ENCODE measurements around the gene SIGLEC15. TPM values are rescaled to one million over a fixed set of nuclear protein-coding genes. Genes with fewer than 3 reads are reported as not detected.

The SIGLEC15 gene
- total RNA-seq, 1 donor from 2014 or later: 2.7 TPM

- Mint-ChIP-seq H3K27me3 (ENCODE audit: unreplicated experiment) (peaks cover 26% of the 10 kb centered on the region), H3K27ac (ENCODE audit: unreplicated experiment) (no peak overlapping the region), H3K4me3 (ENCODE audit: unreplicated experiment) (no peak overlapping the region), H3K36me3 (ENCODE audit: low read depth, unreplicated experiment) (peaks cover 5% of the 10 kb centered on the region), H3K9me3 (ENCODE audit: unreplicated experiment) (no peaks in the 10 kb centered on the region), H3K4me1 (ENCODE audit: unreplicated experiment) (peaks cover 13% of the 10 kb centered on the region)
- DNase-seq (ENCODE audit: low spot score): peak; percentile 50
- peak; percentile 32 for TF ChIP-seq CTCF (IDR thresholded peaks at IDR 0.05; ENCODE audit: unreplicated experiment)
Observed at GRCh38 chr18:45839414-45840395, 14.2 kb downstream of the SIGLEC15 start.

GRCh38 chr18:45841060-45841764 lies 15.7 kb downstream of the SIGLEC15 start:
- Mint-ChIP-seq H3K4me1 (ENCODE audit: unreplicated experiment) (peaks cover 13% of the 10 kb centered on the region), H3K9me3 (ENCODE audit: unreplicated experiment) (no peaks in the 10 kb centered on the region), H3K36me3 (ENCODE audit: low read depth, unreplicated experiment) (peaks cover 5% of the 10 kb centered on the region), H3K27ac (ENCODE audit: unreplicated experiment) (no peak overlapping the region), H3K27me3 (ENCODE audit: unreplicated experiment) (peaks cover 20% of the 10 kb centered on the region), H3K4me3 (ENCODE audit: unreplicated experiment) (no peak overlapping the region)
- no peak for TF ChIP-seq CTCF (IDR thresholded peaks at IDR 0.05; ENCODE audit: unreplicated experiment)
- no peak for DNase-seq (ENCODE audit: low spot score)

GRCh38 chr18:45841765-45842442 lies 16.4 kb downstream of the SIGLEC15 start:
- Mint-ChIP-seq H3K27ac (ENCODE audit: unreplicated experiment) (no peak overlapping the region), H3K4me3 (ENCODE audit: unreplicated experiment) (no peak overlapping the region), H3K9me3 (ENCODE audit: unreplicated experiment) (no peaks in the 10 kb centered on the region), H3K27me3 (ENCODE audit: unreplicated experiment) (peaks cover 18% of the 10 kb centered on the region), H3K4me1 (ENCODE audit: unreplicated experiment) (peaks cover 10% of the 10 kb centered on the region), H3K36me3 (ENCODE audit: low read depth, unreplicated experiment) (peaks cover 5% of the 10 kb centered on the region)
- no peak for TF ChIP-seq CTCF (IDR thresholded peaks at IDR 0.05; ENCODE audit: unreplicated experiment)
- no peak for DNase-seq (ENCODE audit: low spot score)

- no peak for TF ChIP-seq CTCF (IDR thresholded peaks at IDR 0.05; ENCODE audit: unreplicated experiment)
- Mint-ChIP-seq H3K36me3 (ENCODE audit: low read depth, unreplicated experiment) (peaks cover 6% of the 10 kb centered on the region), H3K9me3 (ENCODE audit: unreplicated experiment) (no peaks in the 10 kb centered on the region), H3K27me3 (ENCODE audit: unreplicated experiment) (peaks cover 17% of the 10 kb centered on the region), H3K4me1 (ENCODE audit: unreplicated experiment) (peaks cover 8% of the 10 kb centered on the region), H3K4me3 (ENCODE audit: unreplicated experiment) (no peak overlapping the region), H3K27ac (ENCODE audit: unreplicated experiment) (no peak overlapping the region)
- DNase-seq (ENCODE audit: low spot score): no peak
Observed at GRCh38 chr18:45843019-45843418, 17.5 kb downstream of the SIGLEC15 start.
